Stimulated activated naive B cell treated with anti-CD40 and anti-IgM and Interleukin-4, amounts not matched to agents 10 μg/mL and 1 μg/mL and 100 μg/mL, for 72 hours (primary cell): ENCODE data around the gene SPINK13.
"Not testable (repeated sequence)": the region's sequence is repeated elsewhere in the genome, so short reads cannot be mapped to it uniquely, and the experiment has no call there.

ENCODE experiments used
- ATAC-seq, 2 donors: fragments of 150-1000 bp; cut with Tn5 transposase; replicated peaks; 2 replicates each; pipeline ENCODE4 v1.10.0; 2021; ENCODE audit warnings: moderate library complexity in 1 of 2
- DNase-seq: peaks from one replicate; pipeline ENCODE4 v3.0.0; 2021
- H3K27ac Mint-ChIP-seq: one replicate; pipeline ENCODE4 v1.8.0; 2022; ENCODE audit warnings: mild to moderate bottlenecking, mixed read lengths
- H3K27me3 Mint-ChIP-seq, 2 donors: one replicate each; pipeline ENCODE4 v1.8.0; 2022; ENCODE audit warnings: mixed read lengths in 2 of 2
- H3K36me3 Mint-ChIP-seq, 2 donors: one replicate each; pipeline ENCODE4 v1.8.0; 2022; ENCODE audit warnings: mixed read lengths in 2 of 2, mild to moderate bottlenecking in 1 of 2
- H3K4me1 Mint-ChIP-seq, 2 donors: one replicate each; pipeline ENCODE4 v1.8.0; 2022; ENCODE audit warnings: mixed read lengths in 2 of 2, mild to moderate bottlenecking in 1 of 2
- H3K4me3 Mint-ChIP-seq, 2 donors: one replicate each; pipeline ENCODE4 v1.8.0; 2022; ENCODE audit warnings: mild to moderate bottlenecking in 2 of 2, mixed read lengths in 2 of 2, moderate library complexity in 1 of 2
- H3K9me3 Mint-ChIP-seq, 2 donors: one replicate each; pipeline ENCODE4 v1.8.0; 2022; ENCODE audit warnings: mixed read lengths in 2 of 2, mild to moderate bottlenecking in 1 of 2

The SPINK13 gene, protein sequence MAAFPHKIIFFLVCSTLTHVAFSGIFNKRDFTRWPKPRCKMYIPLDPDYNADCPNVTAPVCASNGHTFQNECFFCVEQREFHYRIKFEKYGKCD

DNA sequence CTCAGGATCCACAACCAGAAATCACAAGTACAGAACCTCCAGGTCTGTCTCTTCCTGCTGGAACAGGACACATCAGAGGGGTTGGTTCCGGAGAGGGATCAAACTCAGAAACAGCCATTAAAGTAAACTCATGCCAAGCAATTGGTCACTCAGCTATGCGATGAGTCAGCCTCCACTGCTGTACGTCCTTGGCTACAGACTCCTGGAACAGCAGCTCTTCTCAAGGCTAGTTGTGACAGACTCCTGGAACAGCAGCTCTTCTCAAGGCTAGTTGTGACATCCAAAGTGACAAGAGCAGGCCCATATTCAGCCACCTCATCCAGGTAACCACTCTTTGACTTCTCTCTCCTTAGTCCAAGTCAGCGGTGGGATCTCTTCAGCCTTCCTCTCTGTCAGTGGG, at the start of gene SPINK13:
SPINK13 (plus strand) TSS at position 229 of the 400 bp plus-strand sequence. CDS start 1,279 bp downstream, outside the sequence.
- Mint-ChIP-seq H3K36me3 (no peaks in the 10 kb centered on the region), H3K27me3 (peaks cover 4% of the 10 kb centered on the region in 2 donors)
- ATAC-seq = no peak

GRCh38 chr5:148221508-148221907, 47.1 kb upstream of the SPINK13 start:
- no peak for ATAC-seq

More for the DNA sequence above, at the start of gene SPINK13:
- Mint-ChIP-seq H3K4me3 (no peak within 1 kb of the TSS), H3K27ac (no peak within 1 kb of the TSS), H3K9me3 (peaks cover 9 to 11% of the 10 kb centered on the region in 2 donors), H3K4me1 (no peaks in the 10 kb centered on the region)
- DNase-seq = no peak

DNA sequence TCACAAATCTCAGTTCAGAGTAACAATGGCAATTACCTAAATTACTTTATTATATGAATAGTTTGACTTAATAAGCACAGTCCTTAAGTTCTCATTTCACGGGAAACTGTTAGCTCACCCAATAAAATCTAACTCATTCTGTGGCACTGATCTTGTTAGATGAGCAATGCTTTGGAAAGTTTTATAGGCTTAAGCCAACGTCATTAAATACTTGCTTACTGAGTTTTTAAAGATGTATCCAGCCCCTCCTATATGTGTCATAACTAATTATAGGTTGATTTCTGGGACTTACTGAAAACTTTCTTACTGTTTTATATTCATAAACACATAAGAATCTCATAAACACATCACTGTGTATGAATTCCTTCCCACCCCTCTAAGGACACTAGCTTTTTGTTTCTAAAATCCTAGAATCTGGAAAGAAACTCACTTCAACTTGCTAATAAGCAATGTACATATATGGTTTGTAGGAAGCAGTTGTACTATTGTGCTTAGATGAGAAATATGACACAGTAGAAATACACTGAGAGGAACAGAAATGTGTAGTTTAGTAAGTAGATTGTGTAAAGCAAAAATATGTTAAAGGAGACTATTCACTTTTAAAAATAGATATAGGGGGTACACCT, 44.4 kb upstream of the SPINK13 start:
- Mint-ChIP-seq H3K36me3 (no peaks in the 10 kb centered on the region), H3K9me3 (peaks cover 0 to under 1% of the 10 kb centered on the region in 2 donors), H3K4me1 (no peaks in the 10 kb centered on the region), H3K27ac (no peak overlapping the region), H3K27me3 (peaks cover 6 to 10% of the 10 kb centered on the region in 2 donors), H3K4me3 (no peak overlapping the region)
- ATAC-seq (no peak), DNase-seq (no peak)

More at GRCh38 chr5:148221508-148221907, 47.1 kb upstream of the SPINK13 start:
- no peaks in the 10 kb centered on the region for H3K4me1 Mint-ChIP-seq
- H3K36me3 Mint-ChIP-seq = no peaks in the 10 kb centered on the region
- H3K27me3 Mint-ChIP-seq = peaks cover 6 to 9% of the 10 kb centered on the region in 2 donors
- no peak for DNase-seq
- peaks cover 5 to 7% of the 10 kb centered on the region in 2 donors for H3K9me3 Mint-ChIP-seq
- no peak overlapping the region for H3K4me3 Mint-ChIP-seq
- no peak overlapping the region for H3K27ac Mint-ChIP-seq

- no peaks in the 10 kb centered on the region for H3K9me3 Mint-ChIP-seq
- peaks cover 6 to 10% of the 10 kb centered on the region in 2 donors for H3K27me3 Mint-ChIP-seq
- no peak overlapping the region for H3K27ac Mint-ChIP-seq
- ATAC-seq (no peak), DNase-seq (no peak)
- no peak overlapping the region for H3K4me3 Mint-ChIP-seq
- no peaks in the 10 kb centered on the region for H3K4me1 Mint-ChIP-seq
- H3K36me3 Mint-ChIP-seq = no peaks in the 10 kb centered on the region
Observed at GRCh38 chr5:148228392-148228984, 40.1 kb upstream of the SPINK13 start.

GRCh38 chr5:148229840-148230239, 38.8 kb upstream of the SPINK13 start:
- no peak for DNase-seq
- no peaks in the 10 kb centered on the region for H3K4me1 Mint-ChIP-seq
- no peak overlapping the region for H3K27ac Mint-ChIP-seq
- ATAC-seq = no peak
- no peaks in the 10 kb centered on the region for H3K36me3 Mint-ChIP-seq
- no peak overlapping the region for H3K4me3 Mint-ChIP-seq
- peaks cover 6 to 10% of the 10 kb centered on the region in 2 donors for H3K27me3 Mint-ChIP-seq
- no peaks in the 10 kb centered on the region for H3K9me3 Mint-ChIP-seq

- Mint-ChIP-seq H3K27me3 (peaks cover 6 to 10% of the 10 kb centered on the region in 2 donors), H3K36me3 (no peaks in the 10 kb centered on the region), H3K4me1 (no peaks in the 10 kb centered on the region), H3K27ac (peak overlapping the region; percentile 14), H3K4me3 (no peak overlapping the region), H3K9me3 (no peaks in the 10 kb centered on the region)
- ATAC-seq (no peak), DNase-seq (no peak)
Observed at GRCh38 chr5:148230240-148230639, 38.4 kb upstream of the SPINK13 start.

GRCh38 chr5:148237785-148238417, 30.7 kb upstream of the SPINK13 start:
- Mint-ChIP-seq H3K9me3 (peaks cover 0 to 1% of the 10 kb centered on the region in 2 donors), H3K4me1 (no peaks in the 10 kb centered on the region), H3K4me3 (no peak overlapping the region), H3K27ac (no peak overlapping the region), H3K36me3 (no peaks in the 10 kb centered on the region), H3K27me3 (no peaks in the 10 kb centered on the region)
- DNase-seq (no peak), ATAC-seq (no peak)

- no peak for ATAC-seq
- H3K4me1 Mint-ChIP-seq = no peaks in the 10 kb centered on the region
- H3K9me3 Mint-ChIP-seq = peaks cover 0 to 1% of the 10 kb centered on the region in 2 donors
- DNase-seq = no peak
- H3K27me3 Mint-ChIP-seq = no peaks in the 10 kb centered on the region
- H3K27ac Mint-ChIP-seq = no peak within 1 kb of the TSS
- no peaks in the 10 kb centered on the region for H3K36me3 Mint-ChIP-seq
- no peak within 1 kb of the TSS for H3K4me3 Mint-ChIP-seq
Observed at GRCh38 chr5:148238418-148238794, 30.2 kb upstream of the SPINK13 start, which contains the start of gene MARCOL. MARCOL (plus strand) TSS chr5:148238525; CDS start chr5:148238598, 73 bp downstream.

DNA sequence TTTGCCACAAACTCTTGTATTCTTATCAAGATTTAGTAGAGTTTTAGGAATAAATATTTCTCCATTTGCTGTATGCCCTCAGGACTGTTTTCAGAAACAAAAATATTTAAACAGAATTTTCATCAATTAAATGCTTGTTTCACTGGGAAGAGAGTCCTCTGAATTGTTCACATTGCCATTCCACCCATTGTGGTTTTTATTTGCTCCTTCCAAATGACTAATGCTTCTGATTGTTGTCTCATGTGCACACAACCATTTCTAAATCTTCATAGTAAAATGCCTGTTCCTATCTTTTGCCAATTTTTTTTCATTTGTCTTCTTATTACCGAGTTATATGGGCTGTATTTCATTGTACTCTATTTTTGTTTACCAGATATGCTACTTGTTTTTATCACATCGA, 19.7 kb upstream of the SPINK13 start:
- Mint-ChIP-seq H3K27me3 (no peaks in the 10 kb centered on the region), H3K36me3 (no peaks in the 10 kb centered on the region), H3K9me3 (peaks cover 0 to 7% of the 10 kb centered on the region in 2 donors), H3K4me1 (no peaks in the 10 kb centered on the region), H3K27ac (no peak overlapping the region), H3K4me3 (no peak overlapping the region)
- ATAC-seq (no peak), DNase-seq (no peak)

- no peaks in the 10 kb centered on the region for H3K4me1 Mint-ChIP-seq
- no peaks in the 10 kb centered on the region for H3K27me3 Mint-ChIP-seq
- no peak for DNase-seq
- H3K27ac Mint-ChIP-seq = no peak overlapping the region
- no peak for ATAC-seq
- H3K9me3 Mint-ChIP-seq = peaks cover 17 to 32% of the 10 kb centered on the region in 2 donors
- no peak overlapping the region for H3K4me3 Mint-ChIP-seq
- peaks cover 2 to 4% of the 10 kb centered on the region in 2 donors for H3K36me3 Mint-ChIP-seq
Observed at GRCh38 chr5:148255456-148255855, 13.1 kb upstream of the SPINK13 start.

DNA sequence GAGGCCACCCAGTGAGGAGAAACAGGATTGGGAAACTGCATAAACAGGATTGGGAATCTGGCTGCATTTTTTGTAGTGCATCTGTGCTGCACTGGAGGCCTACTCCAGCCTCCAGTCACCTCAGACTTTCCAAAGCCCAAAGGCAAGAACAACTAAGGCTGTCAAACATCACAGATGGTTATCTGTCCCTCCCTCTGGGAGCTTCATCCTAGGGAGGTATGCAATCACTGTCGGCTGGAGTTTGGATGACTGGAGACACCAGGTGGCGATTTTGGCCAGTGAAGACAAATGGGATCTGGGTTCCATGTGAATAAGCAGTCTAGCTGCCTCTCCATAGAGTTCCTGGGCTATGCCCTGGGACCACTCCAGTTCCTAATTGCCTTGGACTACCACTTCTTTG, 9.3 kb upstream of the SPINK13 start:
- Mint-ChIP-seq H3K36me3 (peaks cover 2 to 4% of the 10 kb centered on the region in 2 donors), H3K9me3 (peaks cover 21 to 30% of the 10 kb centered on the region in 2 donors), H3K4me3 (no peak overlapping the region), H3K27me3 (peaks cover 4 to 11% of the 10 kb centered on the region in 2 donors), H3K27ac (no peak overlapping the region), H3K4me1 (no peaks in the 10 kb centered on the region)
- ATAC-seq = no peak
- no peak for DNase-seq

GRCh38 chr5:148261221-148261620, 7.4 kb upstream of the SPINK13 start:
- ATAC-seq = no peak
- peaks cover 2 to 4% of the 10 kb centered on the region in 2 donors for H3K36me3 Mint-ChIP-seq
- no peak for DNase-seq
- H3K4me1 Mint-ChIP-seq = no peaks in the 10 kb centered on the region
- no peak overlapping the region for H3K4me3 Mint-ChIP-seq
- H3K27me3 Mint-ChIP-seq = peaks cover 4 to 11% of the 10 kb centered on the region in 2 donors
- H3K9me3 Mint-ChIP-seq = peaks cover 25 to 33% of the 10 kb centered on the region in 2 donors
- H3K27ac Mint-ChIP-seq = no peak overlapping the region

GRCh38 chr5:148267962-148268361, 632 bp upstream of the SPINK13 start:
- Mint-ChIP-seq H3K27ac (no peak overlapping the region), H3K4me1 (no peaks in the 10 kb centered on the region), H3K9me3 (peaks cover 9 to 11% of the 10 kb centered on the region in 2 donors), H3K4me3 (no peak overlapping the region), H3K27me3 (peaks cover 4 to 7% of the 10 kb centered on the region in 2 donors), H3K36me3 (no peaks in the 10 kb centered on the region)
- no peak for DNase-seq
- ATAC-seq = no peak

DNA sequence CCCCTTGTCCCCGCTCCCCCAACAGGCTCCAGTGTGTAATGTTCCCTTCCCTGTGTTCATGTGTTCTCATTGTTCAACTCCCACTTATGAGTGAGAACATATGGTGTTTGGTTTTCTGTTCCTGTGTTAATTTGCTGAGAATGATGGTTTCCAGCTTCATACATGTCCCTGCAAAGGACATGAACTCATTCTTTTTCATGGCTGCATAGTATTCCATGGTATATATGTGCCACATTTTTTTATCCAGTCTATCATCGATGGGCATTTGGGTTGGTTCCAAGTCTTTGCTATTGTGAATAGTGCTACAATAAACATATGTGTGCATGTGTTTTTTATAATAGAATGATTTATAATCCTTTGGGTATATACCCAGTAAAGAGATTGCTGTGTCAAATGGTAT, 6.5 kb downstream of the SPINK13 start:
- H3K27ac Mint-ChIP-seq, ATAC-seq, H3K4me3 Mint-ChIP-seq, H3K4me1 Mint-ChIP-seq, DNase-seq, H3K36me3 Mint-ChIP-seq: not testable (repeated sequence)
- H3K27me3 Mint-ChIP-seq = peaks cover 0 to 10% of the 10 kb centered on the region in 2 donors
- peaks cover 17 to 18% of the 10 kb centered on the region in 2 donors for H3K9me3 Mint-ChIP-seq
